CD8-positive, alpha-beta memory T cell (primary cell): ENCODE measurements around the gene RASA3. TPM values are rescaled to one million over a fixed set of nuclear protein-coding genes. Genes with fewer than 3 reads are reported as not detected.

Experiments used
- CTCF ChIA-PET: fragments of 350-600 bp; sonication (Branson Sonifier 250); formaldehyde crosslinking; loops from one replicate; lab custom pipeline; 2021; ENCODE audit warnings: antibody characterized with exemption; lab: Charles Lee
- POLR2A ChIA-PET: fragments of 350-600 bp; sonication (Branson Sonifier 250); formaldehyde crosslinking; loops from one replicate; lab custom pipeline; 2021; ENCODE audit warnings: antibody characterized with exemption; lab: Charles Lee
- DNase-seq, 5 donors: peaks; one replicate each; pipeline versions ENCODE4 v3.0.0 to v3.0.0-alpha.2; 2020 to 2022; ENCODE audit warnings: mixed read lengths in 1 of 5
- H3K27ac ChIP-seq: one replicate; pipeline ENCODE4 v1.7.0; 2013; ENCODE audit warnings: low read depth, mild to moderate bottlenecking, low read length, moderate library complexity
- H3K27me3 ChIP-seq: 2 replicates; pipeline ENCODE4 v1.7.0; 2013; ENCODE audit warnings: low read length, mild to moderate bottlenecking; ENCODE audit not compliant: insufficient read depth, poor library complexity, severe bottlenecking
- H3K36me3 ChIP-seq: 2 replicates; pipeline ENCODE4 v1.7.0; 2013; ENCODE audit warnings: mild to moderate bottlenecking, low read length, moderate library complexity; ENCODE audit not compliant: insufficient read depth
- H3K4me1 ChIP-seq: 2 replicates; pipeline ENCODE4 v1.7.0; 2013; ENCODE audit warnings: mild to moderate bottlenecking, low read length, moderate library complexity; ENCODE audit not compliant: insufficient read depth
- H3K4me3 ChIP-seq: 2 replicates; pipeline ENCODE4 v1.7.0; 2013; ENCODE audit warnings: mild to moderate bottlenecking, low read length
- H3K9me3 ChIP-seq: 2 replicates; pipeline ENCODE4 v1.7.0; 2013; ENCODE audit warnings: mild to moderate bottlenecking, low read length
- H3K27ac Mint-ChIP-seq, 8 donors: one replicate each; pipeline ENCODE4 v1.8.0; 2020 to 2021; ENCODE audit warnings: mixed read lengths in 8 of 8, mild to moderate bottlenecking in 6 of 8, inconsistent platforms in 3 of 8, moderate library complexity in 3 of 8
- H3K27me3 Mint-ChIP-seq, 2 donors: one replicate each; pipeline ENCODE4 v1.8.0; 2020 to 2021; ENCODE audit warnings: mixed read lengths in 2 of 2, mild to moderate bottlenecking in 1 of 2, moderate library complexity in 1 of 2
- H3K36me3 Mint-ChIP-seq, 3 donors: one replicate each; pipeline ENCODE4 v1.8.0; 2020 to 2021; ENCODE audit warnings: mixed read lengths in 3 of 3, inconsistent platforms in 1 of 3, mild to moderate bottlenecking in 1 of 3
- H3K4me1 Mint-ChIP-seq, 3 donors: one replicate each; pipeline ENCODE4 v1.8.0; 2020 to 2021; ENCODE audit warnings: mixed read lengths in 3 of 3, inconsistent platforms in 1 of 3, mild to moderate bottlenecking in 1 of 3
- H3K4me3 Mint-ChIP-seq, 7 donors: one replicate each; pipeline ENCODE4 v1.8.0; 2020 to 2021; ENCODE audit warnings: mixed read lengths in 7 of 7, mild to moderate bottlenecking in 6 of 7, moderate library complexity in 4 of 7, inconsistent platforms in 2 of 7
- H3K9me3 Mint-ChIP-seq, 5 donors: one replicate each; pipeline ENCODE4 v1.8.0; 2020 to 2022; ENCODE audit warnings: mixed read lengths in 5 of 5, mild to moderate bottlenecking in 3 of 5, moderate library complexity in 2 of 5, inconsistent platforms in 1 of 5
- polyA plus RNA-seq: library from polyadenylated mRNA; unstranded; fragments of 300-500 nt; fragmentation: Illumina TruSeq; gene quantifications from one replicate; pipeline ENCODE4 v1.2.3, GENCODE V29; 2021
- total RNA-seq, 2 experiments: library from RNA; stranded (reverse); gene quantifications; one replicate each; pipeline ENCODE4 v1.2.3, GENCODE V29; 2021

The RASA3 gene
- total and polyA plus RNA-seq, 3 experiments from 2014 or later = 26.4 to 123 (median 27.1) TPM

GRCh38 chr13:114017028-114017630, 115.3 kb downstream of the RASA3 start:
- no peaks in the 10 kb centered on the region for H3K27me3 ChIP-seq
- no peak overlapping the region for H3K4me3 ChIP-seq
- peaks cover 0 to 65% (median 3%) of the 10 kb centered on the region in 3 donors for H3K36me3 Mint-ChIP-seq
- no peak for DNase-seq
- H3K27ac Mint-ChIP-seq = peak overlapping the region in 2 of 8 donors; percentile 36 to 71
- no peak overlapping the region for H3K27ac ChIP-seq
- H3K4me1 Mint-ChIP-seq = peaks cover 0 to 2% (median 0%) of the 10 kb centered on the region in 3 donors
- H3K27me3 Mint-ChIP-seq = no peaks in the 10 kb centered on the region
- no peaks in the 10 kb centered on the region for H3K9me3 ChIP-seq
- H3K4me3 Mint-ChIP-seq = no peak overlapping the region
- ChIA-PET POLR2A (no interaction called here), CTCF (interaction anchor here (1.0 kb wide), 1 partner anchor 93 kb away, joined by 4 read pairs; no protein-coding TSS in a partner anchor)
- peaks cover 90% of the 10 kb centered on the region for H3K36me3 ChIP-seq
- H3K9me3 Mint-ChIP-seq = no peaks in the 10 kb centered on the region
- no peaks in the 10 kb centered on the region for H3K4me1 ChIP-seq

- Histone ChIP-seq H3K27ac (no peak overlapping the region), H3K27me3 (no peaks in the 10 kb centered on the region), H3K4me1 (no peaks in the 10 kb centered on the region), H3K36me3 (peaks cover 89% of the 10 kb centered on the region), H3K9me3 (no peaks in the 10 kb centered on the region), H3K4me3 (no peak overlapping the region)
- peaks cover 0 to 2% (median 0%) of the 10 kb centered on the region in 3 donors for H3K4me1 Mint-ChIP-seq
- H3K4me3 Mint-ChIP-seq = no peak overlapping the region
- DNase-seq = no peak
- no peaks in the 10 kb centered on the region for H3K9me3 Mint-ChIP-seq
- peak overlapping the region in 3 of 8 donors; percentile 26 to 71 (median 36) for H3K27ac Mint-ChIP-seq
- ChIA-PET CTCF (interaction anchor here (1.0 kb wide), 1 partner anchor 93 kb away, joined by 4 read pairs; no protein-coding TSS in a partner anchor), POLR2A (no interaction called here)
- peaks cover 0 to 59% (median 3%) of the 10 kb centered on the region in 3 donors for H3K36me3 Mint-ChIP-seq
- no peaks in the 10 kb centered on the region for H3K27me3 Mint-ChIP-seq
Observed at GRCh38 chr13:114016321-114017027, 115.9 kb downstream of the RASA3 start.

- no peak for DNase-seq
- H3K4me3 Mint-ChIP-seq = no peak overlapping the region
- peaks cover 4 to 53% (median 6%) of the 10 kb centered on the region in 3 donors for H3K36me3 Mint-ChIP-seq
- Histone ChIP-seq H3K4me1 (no peaks in the 10 kb centered on the region), H3K9me3 (no peaks in the 10 kb centered on the region), H3K4me3 (no peak overlapping the region), H3K27me3 (no peaks in the 10 kb centered on the region), H3K27ac (no peak overlapping the region), H3K36me3 (peaks cover 89% of the 10 kb centered on the region)
- ChIA-PET CTCF (no interaction called here), POLR2A (no interaction called here)
- H3K9me3 Mint-ChIP-seq = peaks cover 0 to 1% (median 0%) of the 10 kb centered on the region in 5 donors
- H3K4me1 Mint-ChIP-seq = peaks cover 3 to 4% (median 3%) of the 10 kb centered on the region in 3 donors
- no peak overlapping the region for H3K27ac Mint-ChIP-seq
- H3K27me3 Mint-ChIP-seq = no peaks in the 10 kb centered on the region
Observed at GRCh38 chr13:114015969-114016295, 116.5 kb downstream of the RASA3 start.

DNA sequence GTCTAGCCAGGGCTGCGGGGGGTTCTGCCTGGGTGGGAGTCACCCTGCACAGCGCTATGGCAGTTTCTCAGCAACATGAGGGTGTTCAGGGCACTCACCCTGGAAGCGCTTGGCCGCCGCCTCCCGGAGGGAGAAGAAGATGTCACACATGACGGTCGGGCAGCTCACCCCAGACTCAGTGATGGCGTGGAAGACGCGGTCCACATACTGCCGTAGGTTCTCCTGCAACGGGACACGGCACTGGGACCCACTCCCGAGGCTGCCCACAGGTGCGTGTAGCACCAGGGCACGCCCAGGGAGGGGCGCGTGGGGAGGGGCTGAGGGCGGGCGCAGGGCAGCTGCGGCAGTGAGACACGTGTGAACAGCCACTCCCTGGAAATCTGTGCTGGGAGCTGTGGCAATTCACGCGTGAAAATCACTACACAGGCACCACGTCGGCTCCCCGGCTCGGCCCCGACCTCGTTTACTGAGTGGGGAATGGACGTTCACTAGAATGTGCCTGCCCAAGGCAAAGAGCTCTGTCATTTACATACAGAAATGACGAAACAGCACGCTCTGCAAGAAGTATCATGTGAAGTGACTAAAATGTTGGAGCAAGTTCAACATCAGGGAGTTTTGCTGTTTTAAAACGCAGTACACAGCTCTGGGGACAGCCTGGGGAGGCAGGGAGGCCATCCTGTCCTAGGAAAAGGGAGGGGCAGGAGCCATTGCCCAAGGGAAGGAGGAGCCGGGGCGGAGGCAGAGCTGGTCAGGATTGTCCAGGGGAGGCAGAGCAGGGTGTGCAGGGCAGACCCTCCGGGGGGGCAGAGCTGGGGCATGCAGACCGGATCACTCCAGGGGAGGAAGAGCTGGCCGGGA, 117.1 kb downstream of the RASA3 start:
- Mint-ChIP-seq H3K27me3 (no peaks in the 10 kb centered on the region), H3K36me3 (peaks cover 5 to 47% (median 8%) of the 10 kb centered on the region in 3 donors), H3K9me3 (peaks cover 0 to 2% (median 0%) of the 10 kb centered on the region in 5 donors), H3K4me3 (peak overlapping the region in 1 of 7 donors; percentile 48), H3K4me1 (peaks cover 5 to 6% (median 5%) of the 10 kb centered on the region in 3 donors), H3K27ac (peak overlapping the region in 1 of 8 donors; percentile 22)
- Histone ChIP-seq H3K36me3 (peaks cover 86% of the 10 kb centered on the region), H3K4me1 (no peaks in the 10 kb centered on the region), H3K27ac (no peak overlapping the region), H3K9me3 (no peaks in the 10 kb centered on the region), H3K27me3 (no peaks in the 10 kb centered on the region), H3K4me3 (no peak overlapping the region)
- POLR2A ChIA-PET = no interaction called here
- CTCF ChIA-PET = no interaction called here
- DNase-seq = no peak

DNA sequence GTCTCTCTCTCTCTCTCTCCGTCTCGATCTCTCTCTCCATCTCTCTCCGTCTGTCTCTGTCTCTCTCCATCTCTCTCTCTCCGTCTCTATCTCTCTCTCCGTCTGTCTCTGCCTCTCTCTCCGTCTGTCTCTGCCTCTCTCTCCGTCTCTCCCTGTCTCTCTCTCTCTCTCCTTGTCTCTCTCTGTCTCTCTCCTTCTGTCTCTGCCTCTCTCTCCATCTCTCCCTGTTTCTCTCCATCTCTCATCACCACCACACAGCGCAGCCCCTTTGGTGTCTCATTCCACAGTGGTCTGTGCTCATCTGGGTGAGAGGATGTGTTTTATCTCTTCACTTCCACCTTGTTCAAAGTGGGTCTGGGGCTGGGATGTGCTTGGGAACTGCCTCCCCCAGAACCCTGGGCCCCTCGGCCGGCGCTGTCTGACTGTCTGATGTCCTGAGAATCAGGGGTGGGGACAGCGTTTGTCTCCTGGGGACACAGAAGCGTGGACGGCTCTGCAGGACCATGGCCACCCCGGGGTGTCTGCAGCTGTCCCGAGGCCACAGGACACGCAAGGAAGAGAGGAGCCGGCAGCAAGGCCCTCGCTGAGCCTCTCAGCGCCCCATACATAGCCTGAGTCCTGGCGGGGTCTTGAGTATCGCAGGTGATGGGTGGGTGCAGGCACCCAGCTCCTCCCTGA, 118.3 kb downstream of the RASA3 start:
- CTCF ChIA-PET = no interaction called here
- Mint-ChIP-seq H3K27ac (no peak overlapping the region), H3K4me3 (no peak overlapping the region), H3K4me1 (peaks cover 3 to 6% (median 5%) of the 10 kb centered on the region in 3 donors), H3K9me3 (peaks cover 0 to 2% (median 0%) of the 10 kb centered on the region in 5 donors), H3K36me3 (peaks cover 5 to 53% (median 8%) of the 10 kb centered on the region in 3 donors), H3K27me3 (no peaks in the 10 kb centered on the region)
- peaks cover 95% of the 10 kb centered on the region for H3K36me3 ChIP-seq
- no peaks in the 10 kb centered on the region for H3K9me3 ChIP-seq
- no peak overlapping the region for H3K27ac ChIP-seq
- H3K27me3 ChIP-seq = no peaks in the 10 kb centered on the region
- no peak overlapping the region for H3K4me3 ChIP-seq
- no peak for DNase-seq
- POLR2A ChIA-PET = no interaction called here
- H3K4me1 ChIP-seq = no peaks in the 10 kb centered on the region

- H3K36me3 Mint-ChIP-seq = peaks cover 5 to 50% (median 8%) of the 10 kb centered on the region in 3 donors
- H3K4me1 Mint-ChIP-seq = peaks cover 3 to 6% (median 5%) of the 10 kb centered on the region in 3 donors
- peaks cover 92% of the 10 kb centered on the region for H3K36me3 ChIP-seq
- POLR2A ChIA-PET = no interaction called here
- no peaks in the 10 kb centered on the region for H3K27me3 ChIP-seq
- H3K27ac Mint-ChIP-seq = no peak overlapping the region
- CTCF ChIA-PET = no interaction called here
- H3K27me3 Mint-ChIP-seq = no peaks in the 10 kb centered on the region
- H3K27ac ChIP-seq = no peak overlapping the region
- H3K4me1 ChIP-seq = no peaks in the 10 kb centered on the region
- H3K4me3 Mint-ChIP-seq = no peak overlapping the region
- H3K9me3 ChIP-seq = no peaks in the 10 kb centered on the region
- no peak overlapping the region for H3K4me3 ChIP-seq
- peaks cover 0 to 2% (median 0%) of the 10 kb centered on the region in 5 donors for H3K9me3 Mint-ChIP-seq
- no peak for DNase-seq
Observed at GRCh38 chr13:114013336-114013735, 119.1 kb downstream of the RASA3 start.

- H3K4me1 Mint-ChIP-seq = peaks cover 3 to 6% (median 5%) of the 10 kb centered on the region in 3 donors
- Histone ChIP-seq H3K36me3 (peaks cover 87% of the 10 kb centered on the region), H3K27me3 (no peaks in the 10 kb centered on the region), H3K4me3 (no peak overlapping the region), H3K4me1 (no peaks in the 10 kb centered on the region), H3K9me3 (no peaks in the 10 kb centered on the region), H3K27ac (no peak overlapping the region)
- ChIA-PET CTCF (no interaction called here), POLR2A (no interaction called here)
- H3K9me3 Mint-ChIP-seq = peaks cover 0 to 2% (median 0%) of the 10 kb centered on the region in 5 donors
- no peak overlapping the region for H3K27ac Mint-ChIP-seq
- H3K36me3 Mint-ChIP-seq = peaks cover 5 to 45% (median 8%) of the 10 kb centered on the region in 3 donors
- H3K27me3 Mint-ChIP-seq = no peaks in the 10 kb centered on the region
- H3K4me3 Mint-ChIP-seq = no peak overlapping the region
- no peak for DNase-seq
Observed at GRCh38 chr13:114012921-114013320, 119.5 kb downstream of the RASA3 start.
